ENCODE measurements around the gene RARS2.

The RARS2 gene

GRCh38 chr6:87543696-87544473 lies 45.9 kb downstream of the RARS2 start:
- TF ChIP-seq CTCF (IDR thresholded peaks at IDR 0.05; ENCODE audit: low read depth, low read length), result no peak
- Histone ChIP-seq H3K4me3 (ENCODE audit: low read depth, low read length) (no peak overlapping the region), H3K27me3 (no peaks in the 10 kb centered on the region), H3K36me3 (peaks cover 13% of the 10 kb centered on the region), H3K9me3 (no peaks in the 10 kb centered on the region; the same call in 1 of the 2 replicates), H3K4me1 (no peaks in the 10 kb centered on the region)
- no peak for DNase-seq

GRCh38 chr6:87541744-87542143 lies 48.0 kb downstream of the RARS2 start:
- Histone ChIP-seq H3K4me3 (ENCODE audit: low read depth, low read length) (no peak overlapping the region), H3K36me3 (peaks cover 11% of the 10 kb centered on the region), H3K9me3 (no peaks in the 10 kb centered on the region; the same call in 1 of the 2 replicates), H3K4me1 (no peaks in the 10 kb centered on the region), H3K27me3 (no peaks in the 10 kb centered on the region)
- DNase-seq, result no peak
- TF ChIP-seq CTCF (IDR thresholded peaks at IDR 0.05; ENCODE audit: low read depth, low read length), result no peak

- Histone ChIP-seq H3K27me3 (no peaks in the 10 kb centered on the region), H3K36me3 (peaks cover 11% of the 10 kb centered on the region), H3K4me1 (no peaks in the 10 kb centered on the region), H3K9me3 (no peaks in the 10 kb centered on the region; the same call in 1 of the 2 replicates), H3K4me3 (ENCODE audit: low read depth, low read length) (no peak overlapping the region)
- no peak for DNase-seq
- no peak for TF ChIP-seq CTCF (IDR thresholded peaks at IDR 0.05; ENCODE audit: low read depth, low read length)
Measured at GRCh38 chr6:87541041-87541440, 48.7 kb downstream of the RARS2 start.

GRCh38 chr6:87540539-87540938 lies 49.2 kb downstream of the RARS2 start:
- Histone ChIP-seq H3K27me3 (no peaks in the 10 kb centered on the region), H3K4me3 (ENCODE audit: low read depth, low read length) (no peak overlapping the region), H3K36me3 (peaks cover 11% of the 10 kb centered on the region), H3K9me3 (no peaks in the 10 kb centered on the region; the same call in 1 of the 2 replicates), H3K4me1 (no peaks in the 10 kb centered on the region)
- TF ChIP-seq CTCF (IDR thresholded peaks at IDR 0.05; ENCODE audit: low read depth, low read length), result no peak
- no peak for DNase-seq

- no peak overlapping the region for H3K4me3 ChIP-seq (ENCODE audit: low read depth, low read length)
- no peak for DNase-seq
- no peaks in the 10 kb centered on the region for H3K27me3 ChIP-seq
- no peak for TF ChIP-seq CTCF (IDR thresholded peaks at IDR 0.05; ENCODE audit: low read depth, low read length)
- peaks cover 14% of the 10 kb centered on the region for H3K36me3 ChIP-seq
- no peaks in the 10 kb centered on the region for H3K4me1 ChIP-seq
- H3K9me3 ChIP-seq, result no peaks in the 10 kb centered on the region; the same call in 1 of the 2 replicates
Measured at GRCh38 chr6:87539554-87539953, 50.2 kb downstream of the RARS2 start.

- TF ChIP-seq CTCF (IDR thresholded peaks at IDR 0.05; ENCODE audit: low read depth, low read length), result no peak
- Histone ChIP-seq H3K4me1 (no peaks in the 10 kb centered on the region), H3K27me3 (no peaks in the 10 kb centered on the region), H3K4me3 (ENCODE audit: low read depth, low read length) (no peak overlapping the region), H3K9me3 (no peaks in the 10 kb centered on the region; the same call in 1 of the 2 replicates), H3K36me3 (peaks cover 16% of the 10 kb centered on the region)
- no peak for DNase-seq
Measured at GRCh38 chr6:87538510-87539260, 51.1 kb downstream of the RARS2 start.

All from BE2C (cell line).